SK-N-DZ (cell line): ENCODE results near the gene SOX11. TPM values are rescaled to one million over a fixed set of nuclear protein-coding genes. Genes with fewer than 3 reads are reported as not detected.
"Not testable (repeated sequence)": the region's sequence is repeated elsewhere in the genome, so short reads cannot be mapped to it uniquely, and the experiment has no call there.

ENCODE experiments used
- DNase-seq: peaks from one replicate; pipeline ENCODE4 v3.0.0-alpha.2; 2015; ENCODE audit warnings: low spot score
- polyA plus RNA-seq, 2 experiments: library from polyadenylated mRNA; depleted of rRNA; stranded (reverse); fragments of >200 nt; gene quantifications; 2 replicates each; pipeline ENCODE4 v1.2.3, GENCODE V29; 2014

SOX11 gene
- 39.0 and 49.9 TPM in 2 replicates for polyA plus RNA-seq (2014; cell fraction: cytosol; rRNA removed)
- 52.5 and 74.9 TPM in 2 replicates for polyA plus RNA-seq (2014; cell fraction: nucleus; rRNA removed)

GRCh38 chr2:5691985-5692529 lies at the start of gene SOX11:
Gene SOX11, plus strand, starts transcription at chr2:5692384. Its CDS starts 338 bp downstream, at chr2:5692722.
- DNase-seq = peak; percentile 98

DNA sequence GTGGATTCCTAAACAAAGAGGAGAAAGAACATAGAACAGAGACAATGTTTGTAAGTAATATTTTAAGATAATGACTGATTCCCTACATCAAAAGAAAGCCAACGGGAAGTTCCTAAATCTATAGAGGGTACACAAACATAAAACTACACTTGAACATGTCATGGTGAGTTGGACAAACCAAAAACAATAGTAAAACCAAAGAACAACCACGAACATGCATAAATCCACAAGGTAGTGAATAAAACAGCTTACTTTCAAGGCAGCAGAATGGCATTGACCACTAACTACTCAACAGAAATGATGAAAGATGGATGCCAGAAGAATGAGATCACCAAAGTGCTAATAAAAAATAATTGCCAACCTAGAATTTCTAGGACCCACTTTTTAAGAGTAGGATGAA lies 39.5 kb upstream of the SOX11 start:
- DNase-seq = not testable (repeated sequence)

DNA sequence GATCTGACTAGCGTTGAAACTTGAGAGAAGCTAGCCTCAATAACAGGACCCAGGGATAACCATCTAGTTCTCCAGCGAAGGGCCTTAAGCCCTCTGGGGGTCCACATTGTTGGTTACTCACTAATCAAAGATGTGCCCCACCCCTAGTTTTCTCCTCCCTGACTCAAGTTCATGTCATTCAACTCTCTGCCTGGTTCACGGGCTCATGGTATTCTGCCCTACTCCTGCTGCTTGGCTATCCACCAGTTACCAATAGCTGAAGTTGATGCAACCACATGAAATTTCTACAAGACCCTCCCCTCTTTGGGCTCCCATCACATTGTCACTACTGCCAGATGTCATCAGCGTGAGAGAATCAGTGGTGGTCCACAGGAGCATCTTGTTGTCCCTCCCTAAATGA lies 38.4 kb upstream of the SOX11 start:
- not testable (repeated sequence) for DNase-seq

DNA sequence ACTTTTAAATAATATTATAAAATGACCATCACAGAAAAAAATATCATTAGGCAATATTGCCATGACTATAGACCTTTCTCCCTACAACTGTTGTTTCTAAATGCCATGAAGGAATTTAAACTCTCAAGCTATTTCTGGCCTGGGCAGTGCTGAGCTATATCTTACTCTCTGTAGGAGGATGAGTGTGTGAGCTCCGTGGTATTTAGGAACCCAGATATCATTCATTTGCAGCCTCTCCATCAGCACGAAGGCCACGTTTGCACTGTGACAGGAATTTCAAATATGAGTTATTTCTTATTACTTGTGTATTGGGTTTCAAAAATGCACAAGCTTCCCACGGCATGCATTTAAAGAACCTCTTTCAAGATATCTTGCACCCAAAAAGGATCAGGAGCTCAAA lies 35.0 kb upstream of the SOX11 start:
- DNase-seq = no peak

- no peak for DNase-seq
These were observed 31.6 kb upstream of the SOX11 start for GRCh38 chr2:5660591-5660990.

DNA sequence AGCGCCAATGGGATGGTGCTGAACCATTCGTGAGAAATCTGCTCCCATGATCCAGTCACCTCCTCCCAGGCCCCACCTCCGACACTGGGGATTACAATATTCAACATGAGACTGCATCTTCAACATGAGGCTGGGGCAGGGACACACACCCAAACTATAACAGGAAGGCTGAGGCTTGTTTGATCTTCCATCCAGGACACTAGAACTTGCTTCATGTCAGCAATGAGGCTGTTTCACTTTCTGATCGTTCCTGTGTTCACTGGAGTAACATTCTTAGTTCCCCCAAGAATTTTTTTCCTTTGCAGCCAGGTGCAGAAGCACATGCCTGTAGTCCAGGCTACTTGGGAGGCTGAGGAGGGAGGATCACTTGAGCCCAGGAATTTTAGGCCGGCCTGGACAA lies 30.8 kb upstream of the SOX11 start:
- no peak for DNase-seq

DNA sequence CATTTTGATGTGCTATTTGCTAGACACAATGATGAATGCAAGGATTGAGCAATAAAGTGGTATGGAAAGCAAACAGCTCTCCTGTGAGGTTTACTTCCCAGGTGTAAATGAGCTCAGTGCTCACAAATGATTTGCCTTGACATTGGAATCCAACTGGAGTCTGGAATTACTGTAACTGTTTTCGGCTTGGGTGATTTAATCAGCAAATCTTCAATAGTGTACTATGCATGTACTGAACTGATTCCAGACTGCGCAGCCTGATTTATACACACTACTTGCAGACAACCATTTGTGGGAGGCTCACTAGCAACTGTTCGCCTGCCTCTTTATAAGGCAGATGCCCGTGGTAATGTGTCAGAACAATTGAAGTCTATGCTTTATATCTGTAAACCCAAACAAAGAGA lies 27.9 kb upstream of the SOX11 start:
- no peak for DNase-seq

- DNase-seq = no peak
These were observed 27.1 kb upstream of the SOX11 start for GRCh38 chr2:5665066-5665465.

DNA sequence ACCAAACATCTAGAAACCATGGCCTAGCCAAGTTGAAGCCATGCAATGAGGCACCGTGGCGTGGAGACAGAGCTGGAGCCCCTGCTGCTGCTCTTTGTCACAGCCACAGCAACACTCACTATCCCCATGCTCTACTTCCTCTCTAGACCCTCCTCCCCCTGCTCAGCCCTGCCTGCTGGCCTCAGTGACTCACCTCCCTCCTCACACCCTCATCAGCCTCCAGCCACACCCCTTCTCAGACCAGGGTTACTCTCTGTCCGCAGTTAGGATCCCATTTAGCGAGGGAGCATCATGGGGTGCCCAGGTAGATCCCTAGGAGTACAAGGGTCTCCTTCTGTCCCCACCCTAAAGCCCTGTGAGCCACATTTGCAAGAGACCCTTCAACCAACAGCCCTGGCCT lies 25.4 kb upstream of the SOX11 start:
- DNase-seq = no peak

GRCh38 chr2:5667655-5668054 lies 24.5 kb upstream of the SOX11 start:
- DNase-seq = not testable (repeated sequence)

- DNase-seq = peak; percentile 32
These were observed 23.4 kb upstream of the SOX11 start for GRCh38 chr2:5668682-5669250.

GRCh38 chr2:5672749-5673144 lies 19.4 kb upstream of the SOX11 start:
- no peak for DNase-seq

DNA sequence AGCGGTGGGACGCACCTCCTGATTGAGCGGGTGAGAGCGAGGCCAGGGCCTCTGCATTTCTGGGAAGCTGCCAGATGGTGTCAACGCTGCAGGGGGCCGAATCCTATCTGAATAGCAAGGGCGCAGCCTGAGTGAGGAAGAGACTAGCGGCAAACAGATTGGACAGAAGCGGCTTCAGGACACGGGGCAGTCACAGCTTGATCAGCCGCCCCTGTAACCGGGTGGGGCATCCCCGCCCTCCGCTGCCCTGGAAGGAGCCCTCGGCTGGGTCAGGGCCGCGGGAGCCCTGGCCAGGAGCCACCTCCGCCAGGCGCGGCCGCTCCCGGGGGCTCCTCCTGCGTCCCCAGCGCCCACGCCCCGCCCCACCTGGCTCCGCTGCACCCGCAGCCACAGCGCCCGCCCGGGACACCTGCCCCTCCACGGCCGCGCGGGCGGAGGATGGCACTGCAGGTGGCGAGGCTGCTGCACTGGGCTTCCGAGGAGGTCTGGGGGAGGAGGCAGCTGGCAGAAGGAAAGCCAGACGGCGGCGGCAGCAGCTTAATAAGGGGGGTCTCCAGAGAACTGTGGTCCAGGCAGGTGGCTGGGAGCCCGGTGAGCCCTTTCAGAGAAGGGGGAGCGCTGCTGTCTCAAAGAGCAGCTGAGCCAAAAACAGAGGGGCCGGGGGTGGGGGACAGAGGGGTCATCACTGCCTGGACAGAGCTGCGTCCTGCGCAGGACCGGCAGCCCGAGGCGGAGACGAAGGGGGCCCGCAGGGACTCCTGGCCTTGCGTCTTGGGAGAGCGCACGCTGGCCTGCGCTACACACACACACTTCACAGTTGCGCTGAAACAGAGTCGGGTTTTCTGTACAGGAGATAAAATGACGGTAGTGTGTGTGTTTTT lies 18.8 kb upstream of the SOX11 start:
- DNase-seq = peak; percentile 33

- no peak for DNase-seq
These were observed 18.2 kb upstream of the SOX11 start for GRCh38 chr2:5674026-5674340.

- DNase-seq = no peak
These were observed 15.1 kb upstream of the SOX11 start for GRCh38 chr2:5677133-5677532.

DNA sequence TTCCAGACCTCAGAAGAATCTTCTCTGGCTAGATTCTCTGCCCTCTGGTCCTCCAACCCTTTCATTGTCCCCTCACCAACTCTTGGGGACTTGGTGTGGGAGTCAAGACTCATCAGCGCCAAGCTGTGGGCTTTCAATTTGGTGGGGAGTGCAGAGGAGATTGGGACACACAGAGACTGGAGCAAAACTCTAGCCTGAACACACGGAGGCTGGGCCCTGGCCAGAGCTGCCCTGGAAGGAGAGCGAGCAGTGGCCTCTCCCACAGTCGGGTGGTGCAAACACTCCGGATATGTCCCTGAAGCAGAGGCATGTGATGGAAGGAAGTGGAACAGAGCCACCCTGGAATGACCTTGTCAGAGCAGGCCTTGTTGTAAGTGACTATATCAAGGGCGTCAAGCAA lies 8.7 kb upstream of the SOX11 start:
- no peak for DNase-seq

DNA sequence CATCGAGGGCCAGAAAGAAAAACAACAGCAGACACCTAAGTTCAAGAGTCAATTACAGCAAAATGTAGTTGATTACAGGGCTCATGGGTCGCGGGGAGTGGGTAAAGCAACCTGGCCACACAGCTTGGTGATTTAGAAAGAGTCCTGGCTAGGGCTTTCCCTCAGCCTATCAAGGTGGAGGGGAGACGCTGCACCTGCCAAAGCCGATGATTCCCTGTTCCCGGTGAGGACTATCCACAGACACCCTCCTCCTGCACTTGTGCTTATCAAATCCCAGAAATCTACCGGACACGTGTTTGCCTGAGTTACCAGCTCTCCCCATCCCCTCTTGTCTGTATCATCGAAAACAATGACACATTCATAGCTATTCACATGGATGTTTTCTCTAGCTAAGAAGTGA lies 7.0 kb upstream of the SOX11 start:
- DNase-seq = no peak

GRCh38 chr2:5686068-5686467 lies 6.1 kb upstream of the SOX11 start:
- DNase-seq = no peak

GRCh38 chr2:5686536-5686935 lies 5.6 kb upstream of the SOX11 start:
- DNase-seq = no peak

- DNase-seq = no peak
These were observed 2.4 kb upstream of the SOX11 start for GRCh38 chr2:5689750-5690149.

DNA sequence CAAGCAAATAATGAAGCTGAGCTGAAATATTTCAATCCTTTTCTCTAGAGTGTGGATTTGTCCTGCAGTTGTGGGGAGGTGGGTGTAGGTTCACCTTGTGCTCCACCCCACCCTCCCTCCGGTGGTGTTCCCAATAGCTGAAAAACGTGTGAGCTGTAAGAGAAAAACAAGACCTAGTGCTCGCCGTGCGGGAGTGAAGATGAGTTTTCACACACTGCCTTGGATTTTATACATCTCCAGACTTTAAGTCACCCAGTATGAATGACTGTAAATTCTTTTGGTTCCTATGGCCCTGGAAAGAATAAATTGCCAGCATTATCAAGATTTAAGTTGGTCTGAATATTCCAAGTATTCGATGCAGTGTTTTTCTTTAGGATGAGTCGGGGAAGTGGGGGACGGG lies 1.9 kb upstream of the SOX11 start:
- peak; percentile 55 for DNase-seq

- DNase-seq = no peak
These were observed 1.4 kb upstream of the SOX11 start for GRCh38 chr2:5690718-5691220.
